ENCODE results near the gene CTIF. TPM values are rescaled to one million over a fixed set of nuclear protein-coding genes. Genes with fewer than 3 reads are reported as not detected.

Gene CTIF
- polyA plus RNA-seq, 3 donors = 0.38 to 8.7 (median 1.2) TPM

DNA sequence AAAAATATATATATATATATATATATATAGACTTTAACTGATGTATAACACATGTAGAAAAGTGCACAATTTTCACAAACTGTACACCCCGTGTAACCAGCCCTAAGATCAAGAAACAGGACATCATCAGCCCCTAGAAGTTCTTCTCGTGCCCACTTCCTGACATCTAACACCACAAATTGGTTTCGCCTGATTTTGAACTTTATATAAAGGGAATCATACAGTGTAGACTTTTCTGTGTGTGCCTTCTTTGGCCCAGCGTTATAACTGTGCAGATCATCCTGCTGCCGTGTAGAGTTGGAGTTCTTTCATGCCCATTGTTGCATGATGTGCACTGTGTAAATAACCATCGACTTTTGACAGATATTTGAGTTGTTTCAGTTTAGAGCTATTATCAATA, 370.9 kb downstream of the CTIF start:
- TF ChIP-seq, protein P1, sequence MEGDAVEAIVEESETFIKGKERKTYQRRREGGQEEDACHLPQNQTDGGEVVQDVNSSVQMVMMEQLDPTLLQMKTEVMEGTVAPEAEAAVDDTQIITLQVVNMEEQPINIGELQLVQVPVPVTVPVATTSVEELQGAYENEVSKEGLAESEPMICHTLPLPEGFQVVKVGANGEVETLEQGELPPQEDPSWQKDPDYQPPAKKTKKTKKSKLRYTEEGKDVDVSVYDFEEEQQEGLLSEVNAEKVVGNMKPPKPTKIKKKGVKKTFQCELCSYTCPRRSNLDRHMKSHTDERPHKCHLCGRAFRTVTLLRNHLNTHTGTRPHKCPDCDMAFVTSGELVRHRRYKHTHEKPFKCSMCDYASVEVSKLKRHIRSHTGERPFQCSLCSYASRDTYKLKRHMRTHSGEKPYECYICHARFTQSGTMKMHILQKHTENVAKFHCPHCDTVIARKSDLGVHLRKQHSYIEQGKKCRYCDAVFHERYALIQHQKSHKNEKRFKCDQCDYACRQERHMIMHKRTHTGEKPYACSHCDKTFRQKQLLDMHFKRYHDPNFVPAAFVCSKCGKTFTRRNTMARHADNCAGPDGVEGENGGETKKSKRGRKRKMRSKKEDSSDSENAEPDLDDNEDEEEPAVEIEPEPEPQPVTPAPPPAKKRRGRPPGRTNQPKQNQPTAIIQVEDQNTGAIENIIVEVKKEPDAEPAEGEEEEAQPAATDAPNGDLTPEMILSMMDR (IDR thresholded peaks at IDR 0.05) = no peak

DNA sequence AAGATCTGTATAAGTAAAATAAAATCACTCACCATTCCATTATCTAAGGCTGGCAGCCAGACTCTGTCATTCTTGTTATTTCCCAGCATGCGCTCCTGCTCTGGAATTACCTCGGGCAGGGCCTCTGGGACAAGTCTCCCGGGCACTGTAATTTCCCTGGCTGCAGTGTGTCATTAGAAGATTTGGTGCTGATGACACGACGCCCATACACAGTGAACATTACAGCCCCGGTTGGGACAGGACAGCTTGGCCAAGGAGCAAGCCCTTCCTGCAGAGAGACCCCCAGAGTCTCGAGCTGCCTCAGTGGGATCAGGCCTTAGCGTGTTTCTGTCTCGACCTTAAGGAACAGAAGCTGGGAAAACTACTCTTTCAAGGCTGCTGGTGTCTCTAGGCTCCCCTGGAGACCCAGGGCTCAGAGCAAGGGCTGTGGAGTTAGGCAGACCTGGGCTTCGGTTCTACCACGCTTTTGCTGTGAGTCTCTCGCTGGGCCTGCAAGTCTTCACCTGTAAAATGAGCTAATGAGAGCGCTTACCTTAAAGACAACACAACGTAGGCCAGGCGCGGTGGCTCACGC, 372.2 kb downstream of the CTIF start:
- Histone ChIP-seq H3K4me2 (replicated peaks; ENCODE audit: extremely low read depth, low read length, poor library complexity, severe bottlenecking) (no peak overlapping the region), H3K9me3 (replicated peaks in 1 of 2; ENCODE audit: control insufficient read depth in 1 of 2, insufficient read depth in 1 of 2, low read length in 2 of 2) (peaks cover 0 to 3% of the 10 kb centered on the region in 2 donors), H2AFZ (ENCODE audit: insufficient read depth, low read depth, low read length, poor library complexity, severe bottlenecking) (no peak overlapping the region), H3K36me3 (replicated peaks in 1 of 2; ENCODE audit: control insufficient read depth in 1 of 2, insufficient read depth in 2 of 2, low read length in 2 of 2) (no peaks in the 10 kb centered on the region), H3K27ac (ENCODE audit: low read depth in 1 of 2, low read length in 2 of 2) (no peak overlapping the region), H3K79me2 (ENCODE audit: insufficient read depth, low read length) (no peaks in the 10 kb centered on the region), H3K27me3 (ENCODE audit: control insufficient read depth in 2 of 2, insufficient read depth in 2 of 2, low read length in 2 of 2) (no peaks in the 10 kb centered on the region), H3K4me3 (replicated peaks in 1 of 3; ENCODE audit: low read depth in 2 of 3, low read length in 3 of 3) (no peak overlapping the region), H3K4me1 (ENCODE audit: control insufficient read depth in 1 of 2, insufficient read depth in 2 of 2, low read length in 2 of 2) (peaks cover 0 to 2% of the 10 kb centered on the region in 2 donors), H3K9ac (ENCODE audit: insufficient read depth, low read length, poor library complexity, severe bottlenecking) (no peak overlapping the region), H4K20me1 (ENCODE audit: insufficient read depth, low read length) (no peaks in the 10 kb centered on the region)
- Mint-ChIP-seq H3K36me3 (peaks cover under 1 to 5% of the 10 kb centered on the region in 2 donors), H3K4me1 (peaks cover 16% of the 10 kb centered on the region), H3K9me3 (peaks cover 0 to 6% (median 0%) of the 10 kb centered on the region in 7 donors), H3K4me3 (no peak overlapping the region), H3K27me3 (ENCODE audit: low read depth in 3 of 3) (peaks cover 3 to 15% (median 3%) of the 10 kb centered on the region in 3 donors), H3K27ac (no peak overlapping the region)
- 97% methylated on average over 16 of the region's 17 CpGs for WGBS (ENCODE audit: insufficient coverage)
- intact Hi-C loops (cut with micrococcal nuclease) = no loop called here
- TF ChIP-seq, protein P1 (IDR thresholded peaks at IDR 0.05) = no peak
- DNase-seq = no peak

More for the DNA sequence above, 370.9 kb downstream of the CTIF start:
- H3K27me3 Mint-ChIP-seq (ENCODE audit: low read depth in 3 of 3) = peaks cover 3 to 9% (median 3%) of the 10 kb centered on the region in 3 donors
- no peaks in the 10 kb centered on the region for H4K20me1 ChIP-seq (ENCODE audit: insufficient read depth, low read length)
- no peak overlapping the region for H3K27ac Mint-ChIP-seq
- H2AFZ ChIP-seq (ENCODE audit: insufficient read depth, low read depth, low read length, poor library complexity, severe bottlenecking) = no peak overlapping the region
- H3K9me3 Mint-ChIP-seq = peaks cover 2 to 11% (median 7%) of the 10 kb centered on the region in 7 donors
- no peaks in the 10 kb centered on the region for H3K4me1 ChIP-seq (ENCODE audit: control insufficient read depth in 1 of 2, insufficient read depth in 2 of 2, low read length in 2 of 2)
- no peak overlapping the region for H3K4me3 Mint-ChIP-seq
- no peaks in the 10 kb centered on the region for H3K36me3 ChIP-seq (replicated peaks in 1 of 2; ENCODE audit: control insufficient read depth in 1 of 2, insufficient read depth in 2 of 2, low read length in 2 of 2)
- no peak overlapping the region for H3K9ac ChIP-seq (ENCODE audit: insufficient read depth, low read length, poor library complexity, severe bottlenecking)
- H3K79me2 ChIP-seq (ENCODE audit: insufficient read depth, low read length) = no peaks in the 10 kb centered on the region
- peaks cover 14% of the 10 kb centered on the region for H3K4me1 Mint-ChIP-seq
- intact Hi-C loops (cut with micrococcal nuclease) = no loop called here
- peaks cover 6 to 10% of the 10 kb centered on the region in 2 donors for H3K9me3 ChIP-seq (replicated peaks in 1 of 2; ENCODE audit: control insufficient read depth in 1 of 2, insufficient read depth in 1 of 2, low read length in 2 of 2)
- no peak overlapping the region for H3K4me3 ChIP-seq (replicated peaks in 1 of 3; ENCODE audit: low read depth in 2 of 3, low read length in 3 of 3)
- peaks cover 0 to 5% of the 10 kb centered on the region in 2 donors for H3K36me3 Mint-ChIP-seq
- no peak for DNase-seq
- 58% methylated on average over 2 of the region's 6 CpGs for WGBS (ENCODE audit: insufficient coverage)
- H3K4me2 ChIP-seq (replicated peaks; ENCODE audit: extremely low read depth, low read length, poor library complexity, severe bottlenecking) = no peak overlapping the region
- no peaks in the 10 kb centered on the region for H3K27me3 ChIP-seq (ENCODE audit: control insufficient read depth in 2 of 2, insufficient read depth in 2 of 2, low read length in 2 of 2)
- no peak overlapping the region for H3K27ac ChIP-seq (ENCODE audit: low read depth in 1 of 2, low read length in 2 of 2)

Small RNA genes within 50 kb of the gene (small RNA-seq; reads per million reads assigned to genes)
- gene MIR4743 (ENCODE audit: insufficient read length, low read depth) = not detected

Other genes starting within 250 kb of the CTIF start
- gene ZBTB7C, start 129.6 kb upstream of the CTIF start, polyA plus RNA-seq = under 1 TPM in 2 of 3 donors, not detected in 1; 0.03 to 0.09 TPM